ENCODE data around the gene CHCHD6.

DNA sequence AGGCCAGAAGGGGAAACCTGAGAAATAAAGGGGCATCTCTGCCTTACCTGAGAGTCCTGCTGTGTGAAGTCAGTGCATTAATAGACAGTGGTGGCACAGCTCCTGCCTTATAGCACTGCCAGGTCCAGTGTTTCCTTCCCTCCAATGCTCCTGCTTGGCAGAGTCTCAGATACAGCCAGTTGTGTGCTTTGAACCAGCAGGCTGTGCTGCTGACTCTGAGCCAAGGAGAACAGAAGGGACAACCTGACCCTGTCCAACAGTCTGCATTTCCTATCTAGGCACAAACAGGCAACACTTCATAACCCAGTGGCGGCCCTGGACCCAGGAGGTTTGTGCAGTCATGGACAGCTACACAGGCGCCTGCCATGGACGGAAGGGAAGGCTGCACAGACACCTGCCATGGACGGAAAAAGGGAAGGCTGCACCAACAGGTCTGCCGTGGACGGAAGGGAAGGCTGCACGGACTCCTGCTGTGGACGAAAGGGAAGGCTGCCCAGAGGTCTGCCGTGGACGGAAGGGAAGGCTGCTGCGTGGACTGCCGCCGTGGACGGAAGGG lies 245.0 kb downstream of the CHCHD6 start:
- TF ChIP-seq, protein P1, sequence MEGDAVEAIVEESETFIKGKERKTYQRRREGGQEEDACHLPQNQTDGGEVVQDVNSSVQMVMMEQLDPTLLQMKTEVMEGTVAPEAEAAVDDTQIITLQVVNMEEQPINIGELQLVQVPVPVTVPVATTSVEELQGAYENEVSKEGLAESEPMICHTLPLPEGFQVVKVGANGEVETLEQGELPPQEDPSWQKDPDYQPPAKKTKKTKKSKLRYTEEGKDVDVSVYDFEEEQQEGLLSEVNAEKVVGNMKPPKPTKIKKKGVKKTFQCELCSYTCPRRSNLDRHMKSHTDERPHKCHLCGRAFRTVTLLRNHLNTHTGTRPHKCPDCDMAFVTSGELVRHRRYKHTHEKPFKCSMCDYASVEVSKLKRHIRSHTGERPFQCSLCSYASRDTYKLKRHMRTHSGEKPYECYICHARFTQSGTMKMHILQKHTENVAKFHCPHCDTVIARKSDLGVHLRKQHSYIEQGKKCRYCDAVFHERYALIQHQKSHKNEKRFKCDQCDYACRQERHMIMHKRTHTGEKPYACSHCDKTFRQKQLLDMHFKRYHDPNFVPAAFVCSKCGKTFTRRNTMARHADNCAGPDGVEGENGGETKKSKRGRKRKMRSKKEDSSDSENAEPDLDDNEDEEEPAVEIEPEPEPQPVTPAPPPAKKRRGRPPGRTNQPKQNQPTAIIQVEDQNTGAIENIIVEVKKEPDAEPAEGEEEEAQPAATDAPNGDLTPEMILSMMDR (IDR thresholded peaks at IDR 0.05) = no peak
- TF ChIP-seq POLR2A (IDR thresholded peaks at IDR 0.05) = no peak
